MM.1S (cell line): ENCODE results near the gene TNKS1BP1.

Experiments used
- DNase-seq: peaks from one replicate; pipeline ENCODE4 v3.0.0-alpha.2; 2015
- H2AFZ ChIP-seq: fragments of 300-600 bp; sonication (generic); 2 replicates; pipeline ENCODE4 v1.6.0; 2016; ENCODE audit warnings: antibody characterized with exemption, low read length
- H3F3A ChIP-seq: fragments of 300-600 bp; sonication (generic); 2 replicates; pipeline ENCODE4 v1.6.1; 2016; ENCODE audit warnings: mild to moderate bottlenecking, antibody characterized with exemption, low read length, moderate library complexity, mixed read lengths; ENCODE audit not compliant: insufficient read depth
- H3K27ac ChIP-seq: fragments of 300-600 bp; sonication (generic); 2 replicates; pipeline ENCODE4 v1.5.1; 2016; ENCODE audit warnings: mild to moderate bottlenecking, low read length
- H3K27me3 ChIP-seq: fragments of 300-600 bp; sonication (generic); replicated peaks from 2 replicates; pipeline ENCODE4 v1.6.0; 2016; ENCODE audit warnings: low read length; ENCODE audit not compliant: insufficient read depth
- H3K36me3 ChIP-seq: fragments of 300-600 bp; sonication (generic); replicated peaks from 2 replicates; pipeline ENCODE4 v1.6.1; 2016; ENCODE audit warnings: mild to moderate bottlenecking, low read length, mixed read lengths; ENCODE audit not compliant: insufficient read depth
- H3K4me1 ChIP-seq: fragments of 300-600 bp; sonication (generic); 2 replicates; pipeline ENCODE4 v1.6.1; 2016; ENCODE audit warnings: low read length, mixed read lengths
- H3K4me2 ChIP-seq: fragments of 300-600 bp; sonication (generic); 2 replicates; pipeline ENCODE4 v1.6.0; 2016; ENCODE audit warnings: low read depth, low read length
- H3K4me3 ChIP-seq: fragments of 300-600 bp; sonication (generic); 2 replicates; pipeline ENCODE4 v1.5.1; 2016; ENCODE audit warnings: low read length, mixed read lengths
- H3K79me2 ChIP-seq: fragments of 300-600 bp; sonication (generic); 2 replicates; pipeline ENCODE4 v1.6.1; 2016; ENCODE audit warnings: mixed run types, low read length, mixed read lengths
- H3K9ac ChIP-seq: fragments of 300-600 bp; sonication (generic); 2 replicates; pipeline ENCODE4 v1.6.1; 2016; ENCODE audit warnings: low read length, mixed read lengths
- H3K9me2 ChIP-seq: fragments of 300-600 bp; sonication (generic); replicated peaks from 2 replicates; pipeline ENCODE4 v1.6.1; 2016; ENCODE audit warnings: mild to moderate bottlenecking, low read length, mixed read lengths; ENCODE audit not compliant: insufficient read depth
- H3K9me3 ChIP-seq: fragments of 300-600 bp; sonication (generic); replicated peaks from 2 replicates; pipeline ENCODE4 v1.6.1; 2016; ENCODE audit warnings: mild to moderate bottlenecking, low read length, mixed read lengths; ENCODE audit not compliant: insufficient read depth
- H4K20me1 ChIP-seq: fragments of 300-600 bp; sonication (generic); 2 replicates; pipeline ENCODE4 v1.6.1; 2016; ENCODE audit warnings: mild to moderate bottlenecking, low read length, moderate library complexity, mixed read lengths; ENCODE audit not compliant: insufficient read depth
- CTCF ChIP-seq: fragments of 300-600 bp; sonication (generic); IDR thresholded peaks from 2 replicates; pipeline ENCODE4 v1.5.1; 2016; ENCODE audit warnings: antibody characterized with exemption, low read length, mixed read lengths
- EZH2 ChIP-seq: fragments of 300-600 bp; sonication (generic); optimal IDR thresholded peaks from 2 replicates; pipeline ENCODE3; 2017; ENCODE audit warnings: low read depth, mild to moderate bottlenecking, antibody characterized with exemption, low read length, mixed read lengths
- EZH2phosphoT487 ChIP-seq: fragments of 300-600 bp; sonication (generic); IDR thresholded peaks from 2 replicates; pipeline ENCODE4 v1.6.1; 2018; ENCODE audit warnings: antibody characterized with exemption, low read length

The TNKS1BP1 gene

DNA sequence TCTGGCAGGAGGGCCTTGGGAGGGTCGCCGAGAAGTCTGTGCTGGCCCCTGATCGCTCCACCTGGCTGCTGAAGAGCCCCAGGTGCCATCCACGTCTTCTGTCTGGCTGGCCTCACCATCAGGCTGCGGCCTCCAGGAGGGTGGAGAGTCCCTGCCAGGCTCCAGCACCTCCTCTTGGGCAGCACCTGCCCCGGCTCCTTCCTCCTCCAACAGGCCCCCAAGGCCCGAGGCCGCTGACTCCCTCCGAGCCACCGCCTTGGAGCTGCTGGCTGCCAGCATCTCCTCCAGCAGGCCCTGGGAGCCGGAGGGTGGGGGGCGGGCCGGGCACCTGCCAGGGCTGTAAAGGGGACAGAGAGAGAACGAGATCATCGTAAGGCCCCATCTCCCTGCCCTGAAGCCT lies 22.3 kb downstream of the TNKS1BP1 start:
- no peaks in the 10 kb centered on the region for H3K9me3 ChIP-seq
- H3K9ac ChIP-seq: no peak overlapping the region
- no peaks in the 10 kb centered on the region for H3K27me3 ChIP-seq
- no peaks in the 10 kb centered on the region for H3F3A ChIP-seq
- H3K36me3 ChIP-seq: no peaks in the 10 kb centered on the region
- no peak overlapping the region for H3K27ac ChIP-seq
- H2AFZ ChIP-seq: no peak overlapping the region
- no peaks in the 10 kb centered on the region for H3K4me1 ChIP-seq
- DNase-seq: no peak
- no peak overlapping the region for H3K4me3 ChIP-seq
- H3K79me2 ChIP-seq: no peaks in the 10 kb centered on the region
- H4K20me1 ChIP-seq: no peaks in the 10 kb centered on the region
- TF ChIP-seq EZH2: no peak
- no peak for TF ChIP-seq CTCF
- no peak for TF ChIP-seq EZH2phosphoT487
- H3K4me2 ChIP-seq: no peak overlapping the region
- H3K9me2 ChIP-seq: no peaks in the 10 kb centered on the region

GRCh38 chr11:57301711-57302423 lies 22.9 kb downstream of the TNKS1BP1 start:
- H3K79me2 ChIP-seq: no peaks in the 10 kb centered on the region
- H4K20me1 ChIP-seq: no peaks in the 10 kb centered on the region
- no peaks in the 10 kb centered on the region for H3F3A ChIP-seq
- no peak for TF ChIP-seq CTCF
- no peak for TF ChIP-seq EZH2
- no peak for TF ChIP-seq EZH2phosphoT487
- no peak overlapping the region for H3K9ac ChIP-seq
- H3K4me2 ChIP-seq: no peak overlapping the region
- no peaks in the 10 kb centered on the region for H3K4me1 ChIP-seq
- H3K9me3 ChIP-seq: no peaks in the 10 kb centered on the region
- H3K4me3 ChIP-seq: no peak overlapping the region
- H3K27ac ChIP-seq: no peak overlapping the region
- no peak for DNase-seq
- H2AFZ ChIP-seq: no peak overlapping the region
- H3K27me3 ChIP-seq: no peaks in the 10 kb centered on the region
- H3K36me3 ChIP-seq: no peaks in the 10 kb centered on the region
- H3K9me2 ChIP-seq: no peaks in the 10 kb centered on the region

DNA sequence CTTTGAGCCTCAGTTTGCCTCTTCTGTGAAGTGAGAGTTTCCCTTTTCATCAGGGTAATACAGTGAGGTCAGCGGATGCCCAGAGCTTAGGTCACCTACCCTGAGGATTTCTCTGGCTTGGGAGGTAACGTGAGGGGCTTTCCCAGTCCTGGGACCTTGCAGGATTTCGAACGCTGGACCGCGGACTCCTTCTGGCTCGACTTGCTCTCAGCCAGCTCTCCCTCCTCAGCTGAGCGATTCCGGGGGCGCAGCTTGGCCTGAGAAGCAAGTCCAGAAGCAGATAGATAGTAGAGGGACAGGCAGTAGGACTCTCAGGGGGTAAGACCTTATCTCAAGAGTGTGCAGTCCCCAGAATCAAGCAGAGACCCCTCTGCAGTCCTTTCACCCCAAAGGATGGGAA lies 24.0 kb downstream of the TNKS1BP1 start:
- H4K20me1 ChIP-seq: no peaks in the 10 kb centered on the region
- DNase-seq: no peak
- H3K9me3 ChIP-seq: no peaks in the 10 kb centered on the region
- H3K27ac ChIP-seq: no peak overlapping the region
- no peak overlapping the region for H3K4me3 ChIP-seq
- H3K4me2 ChIP-seq: no peak overlapping the region
- no peaks in the 10 kb centered on the region for H3K79me2 ChIP-seq
- no peak overlapping the region for H3K9ac ChIP-seq
- H3K27me3 ChIP-seq: no peaks in the 10 kb centered on the region
- H3K4me1 ChIP-seq: no peaks in the 10 kb centered on the region
- TF ChIP-seq EZH2phosphoT487 (no peak), CTCF (no peak), EZH2 (no peak)
- no peak overlapping the region for H2AFZ ChIP-seq
- no peaks in the 10 kb centered on the region for H3K36me3 ChIP-seq
- no peaks in the 10 kb centered on the region for H3K9me2 ChIP-seq
- H3F3A ChIP-seq: no peaks in the 10 kb centered on the region
